ENCODE measurements around the gene METTL4.

The METTL4 gene

DNA sequence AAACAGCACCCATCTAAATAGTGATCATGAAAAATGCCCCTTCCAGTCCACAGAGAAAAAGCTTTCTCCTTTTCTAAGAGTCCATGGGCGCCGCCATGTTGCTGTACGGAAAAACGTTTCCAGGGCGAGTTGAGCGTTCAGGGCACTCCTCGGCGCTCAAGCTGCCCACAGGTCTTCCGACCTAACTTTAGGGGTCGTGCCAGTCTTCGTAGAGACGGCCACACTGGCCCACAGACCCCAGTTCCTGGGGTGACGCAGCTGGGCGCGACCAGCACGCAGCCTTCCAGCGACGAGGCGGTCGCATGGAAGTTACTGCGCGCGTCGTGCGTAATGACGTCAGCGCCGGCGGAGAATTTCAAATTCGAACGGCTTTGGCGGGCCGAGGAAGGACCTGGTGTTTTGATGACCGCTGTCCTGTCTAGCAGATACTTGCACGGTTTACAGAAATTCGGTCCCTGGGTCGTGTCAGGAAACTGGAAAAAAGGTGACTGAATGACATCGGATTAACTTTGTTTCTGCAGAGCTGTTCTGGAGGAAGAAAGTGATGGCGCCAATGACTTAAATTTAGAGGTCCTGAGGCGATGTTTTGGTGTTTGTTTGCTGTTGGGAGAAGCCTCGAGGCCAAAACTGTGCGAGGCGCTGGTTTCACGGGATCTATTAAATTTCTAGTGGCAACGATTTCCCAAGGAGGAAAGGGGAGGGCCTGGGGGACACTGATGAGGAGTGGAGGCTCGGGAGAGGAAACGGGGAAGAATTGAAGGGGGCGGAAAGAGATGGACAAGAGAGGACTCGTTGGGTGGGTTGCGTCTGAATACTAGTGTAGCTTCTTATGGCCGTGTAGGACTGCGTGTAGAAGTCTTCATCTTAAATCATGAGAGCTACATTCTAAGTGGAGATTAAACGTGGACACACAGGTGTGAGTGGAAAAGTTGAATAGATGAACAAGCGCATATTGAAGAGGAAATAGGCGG is at the start of gene METTL4, which contains the start of gene NDC80:
Gene METTL4, minus strand, starts transcription at position 306 of the 971 bp plus-strand sequence. CDS start 4,289 bp downstream, outside the sequence.
Gene NDC80, plus strand, starts transcription at position 358 of the 971 bp plus-strand sequence. CDS start 1,429 bp downstream, outside the sequence.
- peak; percentile 66 to 73 (median 72) for DNase-seq (ENCODE audit: low read depth in 3 of 3)

DNA sequence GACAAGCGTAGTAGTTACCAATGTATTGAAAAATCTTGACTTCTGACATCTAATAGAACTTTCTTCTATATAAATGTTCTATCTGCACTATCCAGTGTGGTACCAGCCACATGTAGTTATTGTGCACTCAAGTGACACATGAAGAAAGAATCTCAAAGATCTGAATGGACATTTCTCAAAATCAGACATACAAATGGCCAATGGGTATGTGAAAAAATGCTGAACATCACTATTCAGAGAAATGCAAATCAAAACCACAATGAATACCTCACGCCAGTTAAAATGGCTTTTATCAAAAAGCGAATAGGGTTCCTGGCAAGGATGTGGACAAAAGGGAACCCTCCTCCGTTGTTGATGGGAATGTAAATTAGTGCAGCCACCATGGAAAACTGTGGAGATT is 46.7 kb upstream of the METTL4 start:
- DNase-seq (ENCODE audit: low read depth in 3 of 3): no peak

DNA sequence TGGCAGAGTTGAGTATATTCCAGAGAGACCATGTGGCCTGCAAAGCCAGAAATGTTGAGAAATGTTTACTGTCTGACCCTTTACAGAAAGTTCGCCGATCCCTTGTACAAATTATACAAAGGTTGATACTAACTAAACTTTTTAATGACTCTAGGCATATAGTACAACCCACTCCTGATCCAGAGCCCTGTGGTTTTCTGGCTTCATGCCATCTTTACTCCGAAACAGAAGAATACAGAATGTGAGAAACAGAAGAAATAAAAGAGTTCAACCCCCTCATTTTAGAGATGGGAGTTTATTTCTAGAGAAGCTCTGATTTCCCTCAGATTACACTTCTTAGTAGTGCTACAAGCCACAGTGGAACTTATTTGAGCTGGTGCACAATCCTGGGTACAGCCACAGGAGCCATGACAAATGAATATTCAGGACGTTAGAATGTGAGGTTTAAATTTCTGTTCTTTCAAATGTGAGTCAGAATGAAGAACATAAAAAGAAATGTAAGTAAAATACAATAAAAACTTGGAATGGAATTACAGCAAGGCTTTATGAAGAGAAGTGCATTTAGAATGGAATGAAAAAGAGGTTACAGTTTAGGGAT is 46.2 kb upstream of the METTL4 start:
- DNase-seq (ENCODE audit: low read depth in 3 of 3): no peak

DNA sequence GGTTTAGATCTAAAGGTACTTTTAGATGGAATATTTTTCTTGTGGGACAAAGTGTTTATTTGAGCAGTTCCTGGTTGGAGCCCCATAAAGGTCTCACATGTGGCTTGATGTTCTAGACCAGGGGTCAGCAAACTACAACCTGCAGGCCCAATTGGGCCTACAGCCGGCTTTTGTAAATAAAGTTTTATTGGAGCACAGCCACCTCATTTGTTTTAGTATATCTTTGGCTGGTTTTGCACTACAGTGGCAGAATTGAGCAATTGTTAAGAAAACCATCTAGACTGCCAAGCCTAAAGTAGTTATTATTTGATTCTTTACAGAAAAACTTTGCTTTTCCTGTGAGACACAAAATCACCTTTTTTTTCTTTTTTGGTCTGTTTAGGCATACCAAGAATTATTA is 41.7 kb upstream of the METTL4 start:
- DNase-seq (ENCODE audit: low read depth in 3 of 3): no peak

DNA sequence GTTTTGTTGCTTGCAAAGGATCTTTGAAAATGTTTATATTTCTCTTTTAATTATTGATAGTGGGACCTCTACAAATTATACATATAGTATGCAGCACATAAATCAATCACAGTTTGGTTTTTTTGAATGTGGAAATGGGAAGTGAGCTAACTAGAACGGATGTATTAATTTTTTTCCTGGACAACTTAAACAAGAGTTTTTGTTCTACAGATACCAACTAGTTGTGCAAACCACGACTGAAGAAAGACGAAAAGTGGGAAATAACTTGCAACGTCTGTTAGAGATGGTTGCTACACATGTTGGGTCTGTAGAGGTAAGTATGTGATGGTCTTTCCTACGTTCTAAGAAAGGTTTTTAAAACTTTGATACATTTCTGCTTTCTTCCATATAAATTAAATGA is 39.2 kb upstream of the METTL4 start:
- no peak for DNase-seq (ENCODE audit: low read depth in 3 of 3)

GRCh38 chr18:2609604-2610003 is 38.3 kb upstream of the METTL4 start:
- no peak for DNase-seq (ENCODE audit: low read depth in 3 of 3)

DNA sequence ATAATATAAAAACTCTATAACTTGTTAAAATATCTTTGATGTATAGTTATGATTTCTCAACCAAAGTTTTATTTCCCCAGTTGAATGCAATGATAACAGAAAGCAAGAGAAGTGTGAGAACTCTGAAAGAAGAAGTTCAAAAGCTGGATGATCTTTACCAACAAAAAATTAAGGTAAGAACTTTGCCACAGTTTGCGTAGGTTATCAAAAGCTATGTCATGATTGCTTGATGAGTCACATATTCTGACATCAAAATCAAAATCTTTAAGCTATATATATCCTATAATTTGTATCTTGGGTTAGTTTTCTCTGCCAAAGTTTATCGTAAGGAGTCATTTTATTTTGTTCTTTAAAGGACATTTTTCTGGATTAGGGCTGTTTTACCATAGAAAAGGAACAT is 35.0 kb upstream of the METTL4 start:
- DNase-seq (ENCODE audit: low read depth in 3 of 3): no peak

DNA sequence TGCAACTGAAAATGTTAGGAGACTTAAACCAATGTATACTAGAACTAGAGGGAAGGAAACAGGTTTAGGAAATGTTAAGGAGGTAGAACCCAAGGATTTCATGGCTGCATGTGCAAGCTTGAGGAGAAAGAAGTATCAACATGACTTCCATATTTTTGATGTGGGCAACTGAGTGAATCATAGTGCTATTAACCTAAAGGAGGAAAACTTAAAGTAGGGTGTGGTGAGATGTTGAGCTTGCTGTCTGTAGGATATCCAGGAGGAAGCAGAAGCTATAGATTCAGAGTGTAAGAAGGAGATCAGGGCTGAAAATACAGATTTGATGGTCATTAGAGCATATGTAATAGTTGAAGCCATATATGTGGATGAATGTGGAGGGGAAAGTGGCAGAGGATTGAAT is 31.5 kb upstream of the METTL4 start:
- DNase-seq (ENCODE audit: low read depth in 3 of 3): no peak

- DNase-seq (ENCODE audit: low read depth in 3 of 3): no peak
Observed at GRCh38 chr18:2597639-2598038, 26.3 kb upstream of the METTL4 start.

DNA sequence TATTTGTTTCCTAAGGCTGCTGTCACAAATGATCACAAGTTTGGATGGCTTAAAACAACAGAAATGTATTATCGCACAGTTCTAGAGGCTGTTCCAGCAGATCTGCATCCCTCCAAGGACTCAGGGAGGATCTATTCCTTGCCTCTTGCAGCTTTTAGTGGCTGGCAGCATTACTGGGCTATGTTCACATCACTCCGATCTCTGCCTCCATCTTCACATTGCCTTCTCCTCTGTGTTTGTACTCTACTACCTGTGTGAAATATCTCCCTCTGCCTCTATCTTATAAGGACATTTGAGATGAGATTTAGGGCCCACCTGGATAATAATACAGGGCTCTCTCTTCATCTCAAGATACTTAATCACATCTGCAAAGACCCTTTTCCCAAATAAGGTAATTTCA is 19.0 kb upstream of the METTL4 start:
- DNase-seq (ENCODE audit: low read depth in 3 of 3): no peak

DNA sequence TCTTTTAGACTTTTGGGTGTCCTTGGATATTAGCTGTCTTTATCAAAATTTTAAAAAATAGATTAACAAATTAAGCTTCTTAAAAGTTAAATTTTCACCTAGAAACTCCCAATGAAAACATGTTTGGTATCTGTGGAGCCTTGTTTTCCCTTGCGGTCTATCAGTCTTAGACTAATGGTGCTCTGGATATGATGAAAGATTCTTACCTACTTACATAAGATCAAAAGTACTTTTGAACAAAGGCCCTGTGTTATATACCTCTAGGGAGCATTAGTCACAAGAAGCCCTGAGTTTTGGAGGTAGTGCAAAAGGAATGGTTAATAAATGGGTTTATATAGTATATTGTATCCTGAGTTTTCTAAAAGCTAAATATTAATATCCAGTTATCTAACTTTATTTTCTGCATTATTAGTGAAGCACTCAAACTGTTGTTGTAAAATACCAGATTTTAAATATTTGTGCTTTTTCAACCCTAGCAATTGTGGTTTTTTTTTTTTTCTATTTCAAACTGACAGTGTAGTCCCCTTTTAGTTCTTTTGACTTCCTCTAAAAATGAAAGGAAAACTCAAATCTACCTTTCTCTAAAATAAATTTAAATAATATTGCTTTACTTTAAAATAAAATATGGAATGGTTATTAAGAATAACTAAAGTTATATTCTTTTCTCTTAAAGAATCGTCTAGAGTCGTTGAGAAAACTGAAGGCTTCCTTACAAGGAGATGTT is 18.2 kb upstream of the METTL4 start:
- no peak for DNase-seq (ENCODE audit: low read depth in 3 of 3)

DNA sequence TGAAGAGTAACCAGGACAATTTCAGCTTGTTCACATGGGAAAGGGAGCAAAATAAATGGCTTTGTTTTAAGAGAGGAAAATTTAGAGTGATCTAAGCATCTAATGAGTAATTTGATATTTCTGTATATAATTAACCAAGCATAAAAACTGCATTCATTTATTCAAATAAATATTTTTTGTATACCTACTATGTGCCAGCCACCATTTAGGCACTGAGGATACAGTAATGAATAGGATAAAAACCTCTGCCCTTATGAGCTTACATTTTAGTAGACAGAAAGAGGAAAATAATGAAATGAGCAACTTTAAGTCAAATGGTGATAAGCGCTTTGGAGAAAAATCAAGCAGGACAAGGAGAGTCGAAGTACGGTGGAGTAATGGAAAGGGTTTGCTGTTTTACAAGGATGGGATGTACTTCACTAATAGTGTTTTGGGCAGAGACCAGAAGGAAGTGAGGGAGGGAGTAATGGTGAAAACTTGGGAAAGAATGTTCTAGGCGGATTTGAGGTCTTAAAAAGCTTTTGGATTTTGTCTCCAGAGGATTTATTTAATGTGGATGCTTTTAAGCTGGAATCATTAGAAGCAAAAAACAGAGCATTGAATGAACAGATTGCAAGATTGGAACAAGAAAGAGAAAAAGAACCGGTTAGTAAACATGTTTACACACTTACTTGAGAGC is 17.5 kb upstream of the METTL4 start:
- no peak for DNase-seq (ENCODE audit: low read depth in 3 of 3)

GRCh38 chr18:2587788-2588187 is 16.5 kb upstream of the METTL4 start:
- no peak for DNase-seq (ENCODE audit: low read depth in 3 of 3)

- DNase-seq (ENCODE audit: low read depth in 3 of 3): no peak
Observed at GRCh38 chr18:2573408-2573807, 2.1 kb upstream of the METTL4 start.

DNA sequence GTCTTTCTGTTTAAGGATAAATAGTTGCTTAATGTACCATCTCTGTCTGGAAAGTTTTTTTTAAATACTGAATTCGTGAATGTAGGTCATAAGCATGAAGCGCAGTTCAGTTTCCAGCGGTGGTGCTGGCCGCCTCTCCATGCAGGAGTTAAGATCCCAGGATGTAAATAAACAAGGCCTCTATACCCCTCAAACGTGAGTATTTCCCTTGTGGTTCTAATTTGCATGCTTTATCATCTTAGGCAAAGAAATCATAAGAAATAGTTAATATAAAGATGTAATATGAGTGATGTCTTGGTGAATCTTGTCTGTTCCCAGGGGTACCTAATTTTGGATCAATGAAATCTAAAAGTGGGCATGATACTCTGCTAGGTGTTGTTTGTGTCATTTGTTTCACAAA is 1.6 kb upstream of the METTL4 start:
- DNase-seq (ENCODE audit: low read depth in 3 of 3): no peak

DNA sequence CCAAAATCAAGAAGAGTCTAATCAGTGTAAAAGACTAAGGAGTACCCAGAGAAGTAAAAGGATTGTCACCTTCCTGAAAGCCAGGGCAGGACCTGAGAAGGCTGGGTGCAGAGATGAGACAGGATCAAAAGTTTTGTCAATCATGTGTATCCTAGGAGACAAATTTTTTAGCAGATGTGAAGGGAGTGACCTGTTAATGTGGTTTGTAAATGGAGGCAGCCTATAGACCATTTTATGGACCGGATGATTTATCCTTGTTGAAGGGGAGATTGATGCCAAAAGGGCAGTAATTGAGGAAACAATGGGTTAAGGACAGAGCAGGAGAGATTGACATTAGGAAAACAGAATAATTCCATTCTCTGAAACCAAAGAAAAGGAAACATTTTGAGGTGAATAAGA is 865 bp upstream of the METTL4 start:
- no peak for DNase-seq (ENCODE audit: low read depth in 3 of 3)

GRCh38 chr18:2570772-2571199 is 519 bp downstream of the METTL4 start:
- peak in 1 of 3 experiments; percentile 37 for DNase-seq (ENCODE audit: low read depth in 3 of 3)

GRCh38 chr18:2569338-2570207 is 1.7 kb downstream of the METTL4 start:
- no peak for DNase-seq (ENCODE audit: low read depth in 3 of 3)

DNA sequence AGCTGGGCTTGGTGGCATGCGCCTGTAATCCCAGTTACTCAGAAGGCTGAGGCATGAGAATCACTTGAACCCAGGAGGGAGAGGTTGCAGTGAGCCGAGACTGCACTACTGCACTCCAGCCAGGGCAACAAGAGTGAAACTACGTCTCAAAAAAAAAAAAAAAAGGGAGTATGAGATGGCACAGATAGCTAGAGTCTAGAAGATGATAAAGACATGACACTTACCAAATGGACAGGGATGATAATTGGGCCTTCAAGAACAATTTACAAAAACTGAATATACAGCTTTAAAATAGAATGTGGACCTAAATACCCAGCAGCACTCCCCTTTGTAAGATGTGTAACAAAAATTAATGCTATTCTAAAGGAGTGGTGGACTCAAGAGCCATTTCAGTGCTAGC is 2.7 kb downstream of the METTL4 start:
- DNase-seq (ENCODE audit: low read depth in 3 of 3): no peak

- DNase-seq (ENCODE audit: low read depth in 3 of 3): no peak
Observed at GRCh38 chr18:2568129-2568528, 3.2 kb downstream of the METTL4 start.

DNA sequence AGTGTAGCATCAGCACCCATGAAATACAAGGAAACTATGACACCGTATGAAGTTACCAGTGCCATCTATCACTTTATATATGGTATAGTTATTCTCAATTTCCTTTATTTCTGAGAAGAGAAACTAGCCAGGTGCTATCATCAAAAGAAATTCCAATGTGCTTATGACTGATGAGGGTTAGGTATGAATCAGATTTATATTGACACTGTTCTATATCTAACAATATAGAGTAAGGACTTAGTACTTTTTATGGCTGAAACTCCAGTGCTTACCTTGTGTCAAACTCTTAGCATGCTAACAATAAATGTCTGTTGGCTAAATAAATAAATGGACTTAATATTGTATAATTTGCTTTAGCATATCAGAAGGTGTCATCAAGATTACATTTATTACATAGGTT is 6.9 kb downstream of the METTL4 start:
- no peak for DNase-seq (ENCODE audit: low read depth in 3 of 3)
